Heart left ventricle (tissue), 16 donors: Measurements from ENCODE around the gene IPCEF1. TPM values are rescaled to one million over a fixed set of nuclear protein-coding genes. Genes with fewer than 3 reads are reported as not detected.

Experiments used
- ATAC-seq, 4 donors: fragments of 200-7000 bp; cut with Tn5 transposase; one replicate each; pipeline ENCODE4 v1.9.1; 2020 to 2022; ENCODE audit warnings: moderate library complexity in 4 of 4, mild to moderate bottlenecking in 3 of 4, moderate number of reproducible peaks in 1 of 4
- DNase-seq, 5 donors: peaks; one replicate each; pipeline ENCODE4 v3.0.0-alpha.2; 2020
- H3K27ac ChIP-seq, 12 donors: fragments of 200-600 bp; sonication (generic) in 4 of 12; one replicate each; pipeline versions ENCODE4 v1.5.0 to v1.8.0; 2016 to 2022; ENCODE audit warnings: mild to moderate bottlenecking in 2 of 12
- H3K27me3 ChIP-seq, 9 donors: fragments of 200-600 bp; sonication (generic) in 2 of 9; one replicate each; pipeline versions ENCODE4 v1.5.1 to v1.8.0; 2016 to 2022; ENCODE audit warnings: mild to moderate bottlenecking in 3 of 9
- H3K36me3 ChIP-seq, 9 donors: fragments of 200-600 bp; sonication (generic) in 2 of 9; one replicate each; pipeline versions ENCODE4 v1.5.0 to v1.8.0; 2018 to 2022; ENCODE audit warnings: mild to moderate bottlenecking in 2 of 9
- H3K4me1 ChIP-seq, 12 donors: fragments of 200-600 bp; sonication (generic) in 4 of 12; one replicate each; pipeline versions ENCODE4 v1.5.0 to v1.8.0; 2016 to 2022; ENCODE audit warnings: mild to moderate bottlenecking in 3 of 12
- H3K4me3 ChIP-seq, 12 donors: fragments of 200-600 bp; sonication (generic) in 4 of 12; one replicate each; pipeline versions ENCODE4 v1.5.0 to v1.8.0; 2017 to 2022; ENCODE audit warnings: mild to moderate bottlenecking in 9 of 12, moderate library complexity in 4 of 12
- H3K9me3 ChIP-seq, 12 donors: fragments of 200-600 bp; sonication (generic) in 4 of 12; one replicate each; pipeline versions ENCODE4 v1.5.0 to v1.8.0; 2016 to 2022; ENCODE audit warnings: mild to moderate bottlenecking in 1 of 12
- POLR2A ChIP-seq, 2 donors: fragments of 450-650 bp; IDR thresholded peaks; one replicate each; pipeline ENCODE4 v1.6.1; 2017; ENCODE audit warnings: antibody characterized with exemption in 2 of 2, mild to moderate bottlenecking in 2 of 2, moderate library complexity in 2 of 2
- WGBS, 4 donors: extraction: QIAGEN DNeasy Blood & Tissue Kit in 2 of 4; methylation state at CpG; one replicate each; pipeline versions ENCODE4 v1.1.5 to v1.1.7; 2013 to 2018; 5-methylcytosine and 5-hydroxymethylcytosine counted together
- intact Hi-C, 10 donors: fragments of 100-400 bp; cut with DNase I; formaldehyde crosslinking; loops; one replicate each; pipeline versions ENCODE4 v1.11.1 to v1.14.2; 2022
- polyA plus RNA-seq, 2 donors: library from polyadenylated mRNA; stranded (reverse); fragments of 200-250 nt; gene quantifications; one replicate each; pipeline ENCODE4 v1.2.3, GENCODE V29; 2013
- total RNA-seq, 9 donors: library from RNA; depleted of rRNA in 2 of 9; stranded (reverse); fragments of >200 nt in 2 of 9; fragmentation: NEBNext Ultra II Directional in 3 of 9; extraction: Animal tissue kit (Norgen Biotek cat#: 25700) in 3 of 9; gene quantifications; one replicate each; pipeline versions ENCODE4 v1.1.0 to v1.2.4, GENCODE V29; 2016 to 2023
- donor health status: ischemic (EF 13 %, LVEDD 7.1; RV severe dilation, severe dysfunction).
- donor health status: healthy with polysubstance abuse.
- donor health status: DM: no; HTN: yes; CAD: no.
- donor health status: DM: no; HTN: no; CAD: no.
- donor health status: ischemic (EF 25% LVEDD 6.9; RV normal size, moderate dysfunction).
- donor health status: ischemic (EF 25% LVEDD 5.7; RV mildly dilated, moderate dysfunction).
- donor health status: healthy.
- donor health status: DM: yes; HTN: yes; CAD: no.
- donor health status: ischemic (EF 35%, LVEDD 5.7; RV mildly dilated, moderate dysfunction).
- donor health status: nonischemic (EF 11% LVEDD 7.7; RV severe dilation, severe dysfunction).
- donor health status: DM: yes; HTN: yes; CAD: no.
- donor health status: PGD.
- donor health status: ischemic (EF 29% LVEDD 5.4; RV normal size, mild dysfunction).
- donor health status: nonischemic (EF 23%, LVEDD 6.1; RV moderate dilation, normal function).

IPCEF1 gene
- total and polyA plus RNA-seq, 11 donors: 0.10 to 4.1 (median 0.35) TPM

DNA sequence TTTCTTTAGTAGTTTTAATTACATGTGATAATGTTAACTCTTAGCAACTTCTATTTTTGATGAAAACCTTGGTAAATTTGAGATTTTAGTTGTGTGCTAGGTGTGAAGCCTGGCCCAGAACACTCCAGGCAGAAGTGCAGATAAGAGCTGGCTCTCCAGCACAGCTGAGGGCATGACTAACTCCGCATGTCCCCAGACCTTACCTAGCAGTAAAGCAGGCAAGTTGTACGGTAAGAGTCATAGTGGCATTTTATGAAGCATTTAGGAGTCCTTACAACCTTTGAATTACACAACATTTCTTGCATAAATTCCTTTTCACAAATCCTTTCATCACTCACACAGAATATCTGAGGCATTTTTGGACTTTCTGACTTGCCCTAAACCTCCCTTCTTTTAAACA lies 250.4 kb downstream of the IPCEF1 start:
- H3K27ac ChIP-seq: no peak overlapping the region
- H3K9me3 ChIP-seq: peaks cover 0 to 3% (median 0%) of the 10 kb centered on the region in 12 donors
- H3K27me3 ChIP-seq: peaks cover 0 to 3% (median 0%) of the 10 kb centered on the region in 9 donors
- ATAC-seq (no peak), DNase-seq (no peak)
- no peak overlapping the region for H3K4me3 ChIP-seq
- TF ChIP-seq POLR2A (IDR thresholded peaks at IDR 0.05): no peak
- intact Hi-C loops: no loop called here
- H3K4me1 ChIP-seq: no peaks in the 10 kb centered on the region
- H3K36me3 ChIP-seq: no peaks in the 10 kb centered on the region
- 71 to 85% (median 82%) methylated on average over 2 of the region's 2 CpGs for WGBS, 4 donors

Other genes starting within 250 kb of the IPCEF1 start
- gene CNKSR3, start 153.9 kb upstream of the IPCEF1 start, total RNA-seq: 10 to 100 TPM in 8 of 9 donors, 1 to 10 TPM in 1; 9.6 to 30.7 (median 22.9) TPM
- 1 to 10 TPM; 5.9 to 9.8 TPM for gene CNKSR3, start 153.9 kb upstream of the IPCEF1 start, polyA plus RNA-seq